ENCODE results near the gene UBE2U. TPM values are rescaled to one million over a fixed set of nuclear protein-coding genes. Genes with fewer than 3 reads are reported as not detected.

UBE2U gene
- total RNA-seq, 4 donors from 2014 or later: not detected

GRCh38 chr1:64315402-64315801 lies 112.0 kb downstream of the UBE2U start:
- no peak for DNase-seq (ENCODE audit: low spot score in 2 of 2)
- intact Hi-C loops (cut with DNase I; ENCODE audit: low total_unique reads): no loop called here
- no peak overlapping the region for H3K4me3 ChIP-seq (ENCODE audit: low read depth, poor library complexity, severe bottlenecking)
- TF ChIP-seq POLR2A (IDR thresholded peaks at IDR 0.05) (no peak), CTCF (IDR thresholded peaks at IDR 0.05) (no peak)
- 76 to 80% methylated on average over 5 of the region's 5 CpGs for WGBS, 2 donors
